GM18511 (cell line): ENCODE measurements around the gene OR2H1.

Source experiments
- ATAC-seq: cut with Tn5 transposase; IDR thresholded peaks from one replicate; pipeline ENCODE4 v1.9.1; 2021; ENCODE audit warnings: mild to moderate bottlenecking, moderate library complexity; ENCODE audit not compliant: unreplicated experiment

Gene OR2H1

GRCh38 chr6:29509239-29509638 lies 52.3 kb downstream of the OR2H1 start:
- ATAC-seq = peak; percentile 93

- peak; percentile 16 for ATAC-seq
These were observed 52.8 kb downstream of the OR2H1 start for GRCh38 chr6:29509711-29510110.

- no peak for ATAC-seq
These were observed 53.2 kb downstream of the OR2H1 start for GRCh38 chr6:29510202-29510601.

GRCh38 chr6:29510746-29511300 lies 53.9 kb downstream of the OR2H1 start:
- no peak for ATAC-seq
